Umbilical cord (tissue), 2 donors: Measurements from ENCODE around the gene PDAP1. TPM values are rescaled to one million over a fixed set of nuclear protein-coding genes. Genes with fewer than 3 reads are reported as not detected.
"Not testable (repeated sequence)": the region's sequence is repeated elsewhere in the genome, so short reads cannot be mapped to it uniquely, and the experiment has no call there.

ENCODE experiments used
- DNase-seq: peaks from one replicate; pipeline ENCODE4 v3.0.0-alpha.2; 2015; ENCODE audit warnings: low spot score
- total RNA-seq: library from RNA; depleted of rRNA; stranded (reverse); fragments of >200 nt; gene quantifications from one replicate; pipeline ENCODE4 v1.2.3, GENCODE V29; 2014; ENCODE audit warnings: low replicate concordance; ENCODE audit not compliant: insufficient read depth

PDAP1 gene
- total RNA-seq, 1 donor from 2014 or later = 29.6 TPM

DNA sequence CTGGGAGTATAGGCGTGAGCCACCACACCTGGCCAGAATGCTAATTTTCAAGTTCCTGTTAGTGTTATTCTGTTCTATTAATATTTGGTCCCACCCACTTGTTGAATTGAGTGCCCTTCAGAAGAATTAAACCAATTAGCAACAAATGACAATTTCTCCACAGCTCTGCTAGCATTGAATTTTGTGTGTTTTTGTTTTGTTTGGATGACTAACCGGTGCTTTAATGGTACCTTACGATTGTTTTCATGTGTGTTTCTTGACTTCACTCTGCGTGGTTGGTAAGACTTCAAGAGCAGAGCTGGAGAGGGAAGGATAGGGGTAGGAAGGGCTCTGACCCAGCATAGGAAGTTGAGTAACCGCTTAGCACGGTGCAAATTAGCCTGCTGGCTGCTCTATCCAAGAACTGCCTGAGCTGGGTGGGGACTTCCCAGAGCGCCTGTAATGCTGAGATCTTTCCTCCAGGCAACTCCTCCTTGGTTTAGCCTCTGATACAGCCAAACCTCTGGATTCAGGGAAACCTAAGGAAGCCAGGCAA is 29.3 kb downstream of the PDAP1 start:
- DNase-seq = peak; percentile 95

DNA sequence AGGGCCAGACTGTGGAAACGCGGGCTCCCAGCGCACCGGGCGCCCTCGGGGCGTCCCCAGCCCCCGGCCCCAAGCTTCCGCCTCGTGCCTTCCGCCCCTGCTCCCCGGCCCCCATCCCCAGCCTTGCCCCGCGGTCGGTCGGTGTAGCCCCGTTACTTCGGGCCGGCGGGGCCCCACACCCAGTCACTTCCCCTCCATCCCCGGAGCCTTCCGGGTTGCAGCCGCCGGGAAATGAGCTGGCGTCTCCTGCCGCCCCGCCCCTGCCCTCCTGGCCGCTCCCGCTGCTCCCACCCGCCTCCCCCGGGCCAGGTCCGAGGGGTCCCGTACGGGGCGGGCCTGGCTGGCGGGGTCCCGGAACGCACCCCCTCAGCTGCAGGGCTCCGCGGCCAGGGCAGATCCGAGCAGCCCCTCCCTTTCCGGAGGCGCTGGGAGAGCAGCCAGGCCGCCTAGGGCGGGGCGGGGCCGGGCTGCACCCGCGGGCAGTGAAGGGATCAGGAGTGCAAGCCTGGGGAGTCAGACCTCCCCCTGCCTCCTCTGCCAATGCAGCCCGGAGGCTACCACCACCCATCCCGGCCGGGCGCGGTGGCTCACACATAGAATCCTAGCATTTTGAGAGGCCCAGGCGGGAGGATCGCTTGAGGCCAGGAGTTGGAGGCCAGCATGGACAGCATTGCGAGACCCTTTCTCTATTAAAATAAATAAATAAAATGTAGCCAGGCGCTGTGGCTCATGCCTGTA is 33.2 kb downstream of the PDAP1 start:
- DNase-seq = peak; percentile 86

GRCh38 chr7:99374111-99375064 is 34.0 kb downstream of the PDAP1 start, which contains the start of gene ARPC1B:
TSS of gene ARPC1B (plus strand) at chr7:99374730. CDS start at chr7:99385715, 10,985 bp downstream.
- DNase-seq = peak; percentile 81

DNA sequence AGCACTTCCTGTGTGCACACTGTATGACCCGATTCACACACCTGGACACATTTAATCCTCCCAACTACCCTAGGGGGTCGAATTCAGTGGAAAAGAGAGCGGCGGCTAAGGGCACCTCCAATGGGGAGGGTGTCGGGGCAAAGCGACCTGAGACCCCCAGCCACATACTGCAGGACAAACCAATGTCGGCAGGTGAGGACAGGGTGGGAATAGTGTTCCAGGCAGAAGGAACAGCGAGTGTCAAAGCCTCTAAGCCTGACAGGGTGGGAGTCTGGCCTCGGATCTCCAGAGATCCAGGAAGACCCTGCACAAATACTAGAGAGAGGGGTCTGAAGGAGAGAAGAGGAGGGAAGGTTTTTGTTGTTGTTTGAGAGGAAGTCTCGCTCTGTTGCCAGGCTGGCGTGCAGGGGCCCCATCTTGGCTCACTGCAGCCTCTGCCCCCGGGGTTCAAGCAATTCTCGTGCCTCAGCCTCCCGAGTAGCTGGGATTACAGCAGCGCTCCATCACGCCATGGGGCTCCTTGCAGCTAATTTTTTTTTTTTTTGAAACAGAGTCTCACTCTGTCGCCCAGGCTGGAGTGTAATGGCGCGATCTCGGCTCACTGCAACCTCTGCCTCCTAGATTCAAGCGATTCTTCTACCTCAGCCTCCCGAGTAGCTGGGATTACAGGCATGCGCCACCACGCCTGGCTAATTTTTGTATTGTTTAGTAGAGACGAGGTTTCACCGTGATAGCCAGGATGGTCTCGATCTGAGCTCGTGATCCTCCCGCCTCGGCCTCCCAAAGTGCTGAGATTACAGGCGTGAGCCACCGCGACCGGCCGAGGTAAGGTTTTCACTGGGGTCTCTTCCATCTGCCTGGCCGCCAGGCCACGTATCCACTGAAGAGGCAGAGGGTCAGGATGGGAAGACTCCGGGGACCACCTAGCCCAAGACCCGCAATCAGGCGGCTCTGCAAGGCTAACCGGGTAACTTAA is 35.0 kb downstream of the PDAP1 start:
- no peak for DNase-seq

GRCh38 chr7:99372275-99373090 is 35.9 kb downstream of the PDAP1 start:
- peak; percentile 85 for DNase-seq

- no peak for DNase-seq
Measured at GRCh38 chr7:99371376-99371920, 36.9 kb downstream of the PDAP1 start.

GRCh38 chr7:99369767-99370391 is 38.5 kb downstream of the PDAP1 start:
- no peak for DNase-seq

DNA sequence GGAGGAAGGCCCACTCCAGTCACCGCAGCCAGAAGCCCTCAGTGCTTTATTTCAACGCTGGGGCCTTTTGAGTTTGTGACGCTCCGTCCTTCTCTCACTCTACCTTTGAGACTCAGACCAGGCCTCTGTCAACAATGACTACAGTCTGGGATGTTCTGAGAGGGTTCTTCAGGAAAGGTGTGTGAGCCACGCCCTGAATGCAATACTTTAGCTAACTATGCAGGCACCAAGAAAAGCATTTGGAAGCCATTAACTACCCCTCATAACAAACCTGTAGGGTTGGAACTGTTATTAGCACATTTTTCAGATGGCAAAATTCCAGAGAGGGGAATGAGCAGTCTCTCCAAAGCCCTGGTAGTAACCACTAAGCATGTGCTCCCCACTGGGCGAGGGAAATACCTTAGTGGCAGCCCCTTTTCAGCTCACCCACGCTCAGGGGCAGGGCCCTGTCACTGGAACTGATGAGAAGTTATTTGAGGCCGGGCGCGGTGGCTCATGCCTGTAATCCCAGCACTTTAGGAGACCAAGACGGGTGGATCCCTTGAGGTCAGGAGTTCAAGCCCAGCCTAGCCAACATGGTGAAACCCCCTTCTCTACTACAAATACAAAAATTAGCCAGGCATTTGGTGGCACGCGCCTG is 39.5 kb downstream of the PDAP1 start:
- no peak for DNase-seq

- no peak for DNase-seq
Measured at GRCh38 chr7:99366646-99367045, 41.8 kb downstream of the PDAP1 start.

- DNase-seq = no peak
Measured at GRCh38 chr7:99365318-99366141, 42.9 kb downstream of the PDAP1 start.

DNA sequence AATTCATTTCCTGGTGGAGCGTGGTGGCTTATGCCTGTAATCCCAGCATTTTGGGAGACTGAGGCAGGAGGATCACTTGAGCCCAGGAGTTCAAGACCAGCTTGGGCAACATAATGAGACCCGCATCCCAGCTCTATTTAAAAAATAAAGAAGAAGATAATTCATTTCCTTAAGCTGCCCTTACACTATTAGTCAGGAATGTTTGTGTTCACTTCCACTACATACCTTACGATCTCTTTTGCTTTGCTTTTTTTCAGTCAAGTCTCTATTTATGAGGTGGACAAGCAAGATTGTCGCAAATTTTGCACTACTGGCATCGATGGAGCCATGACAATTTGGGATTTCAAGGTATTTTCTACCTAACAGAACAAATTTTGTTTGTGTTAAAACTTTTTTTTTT is 45.1 kb downstream of the PDAP1 start:
- no peak for DNase-seq

DNA sequence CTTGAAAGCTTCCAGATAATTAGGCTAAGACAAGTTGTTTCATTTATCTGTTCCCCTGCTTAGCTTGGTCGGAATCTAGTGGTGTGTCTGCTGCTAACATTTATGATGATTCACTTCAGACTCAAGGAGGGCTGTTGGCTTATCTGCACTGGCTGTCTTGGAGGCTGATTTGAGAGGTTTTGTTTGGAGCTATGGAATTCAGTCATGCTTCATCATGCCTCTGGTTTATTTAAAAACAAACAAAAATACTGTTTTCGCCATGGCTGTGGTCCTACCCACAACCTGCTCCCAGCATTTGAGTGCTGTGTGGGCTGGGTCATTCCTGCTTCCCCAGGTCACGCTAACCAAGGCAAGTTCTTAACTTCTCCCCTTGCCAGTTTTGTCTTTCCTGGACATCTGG is 45.6 kb downstream of the PDAP1 start:
- no peak for DNase-seq

GRCh38 chr7:99359465-99360154 is 48.8 kb downstream of the PDAP1 start:
- no peak for DNase-seq

DNA sequence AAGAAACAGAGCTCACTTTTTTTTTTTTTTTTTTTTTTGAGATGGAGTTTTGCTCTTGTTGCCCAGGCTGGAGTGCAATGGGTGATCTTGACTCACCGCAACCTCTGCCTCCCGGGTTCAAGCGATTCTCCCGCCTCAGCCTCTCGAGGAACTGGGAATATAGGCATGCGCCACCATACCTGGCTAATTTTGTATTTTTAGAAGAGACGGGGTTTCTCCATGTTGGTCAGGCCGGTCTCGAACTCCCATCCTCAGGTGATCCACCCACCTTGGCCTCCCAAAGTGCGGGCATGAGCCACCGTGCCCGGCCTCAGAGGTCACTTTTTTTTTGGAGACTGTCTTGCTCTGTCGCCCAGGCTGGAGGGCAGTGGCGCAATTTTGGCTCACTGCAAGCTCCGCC is 49.9 kb downstream of the PDAP1 start:
- not testable (repeated sequence) for DNase-seq

GRCh38 chr7:99357701-99358490 is 50.5 kb downstream of the PDAP1 start:
- DNase-seq = no peak

DNA sequence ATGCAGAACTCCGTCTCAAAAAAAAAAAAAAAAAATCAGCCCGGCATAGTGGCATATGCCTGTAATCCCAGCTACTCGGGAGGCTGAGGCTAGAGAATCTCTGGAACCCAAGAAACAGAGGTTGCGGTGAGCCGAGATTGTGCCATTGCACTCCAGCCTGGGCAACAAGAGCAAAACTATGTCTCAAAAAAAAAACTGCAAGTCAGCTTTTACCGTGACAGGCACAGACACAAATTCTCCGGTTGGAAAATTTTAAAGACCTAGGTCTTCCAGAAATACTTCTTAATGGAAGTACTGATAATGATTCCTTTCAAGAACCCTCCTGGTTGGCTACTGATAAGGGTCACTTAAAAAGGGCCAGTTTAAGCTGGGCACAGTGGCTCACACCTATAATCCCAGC is 53.3 kb downstream of the PDAP1 start:
- no peak for DNase-seq

DNA sequence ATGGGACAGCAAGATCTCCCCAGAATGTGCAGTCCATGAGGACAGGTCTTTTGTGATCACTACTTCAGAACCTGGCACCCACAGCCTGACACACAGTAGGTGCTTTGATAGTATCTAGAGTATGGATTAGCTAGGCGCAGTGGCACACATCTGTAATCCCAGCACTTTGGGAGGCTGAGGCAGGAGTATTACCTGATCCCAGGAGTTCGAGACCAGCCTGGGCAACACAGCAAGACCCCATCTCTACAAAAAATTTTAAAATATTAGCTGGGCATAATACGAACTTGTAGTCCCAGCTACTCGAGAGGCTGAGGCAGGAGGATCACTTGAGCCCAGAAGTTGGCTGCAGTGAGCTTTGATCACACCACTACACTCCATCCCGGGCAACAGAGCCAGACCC is 56.1 kb downstream of the PDAP1 start:
- DNase-seq = no peak
